Spleen (tissue), 7 donors: ENCODE results near the gene SBF1.

ENCODE experiments used
- POLR2A ChIP-seq, 3 donors: fragments of 450-650 bp; IDR thresholded peaks; one replicate each; pipeline ENCODE4 v1.5.1; 2017; ENCODE audit warnings: antibody characterized with exemption in 3 of 3, mild to moderate bottlenecking in 1 of 3
- POLR2AphosphoS5 ChIP-seq, 3 donors: sonication (generic); formaldehyde crosslinking; IDR thresholded peaks; one replicate each; pipeline ENCODE4 v1.5.1; 2017; ENCODE audit warnings: antibody characterized with exemption in 3 of 3
- TF ChIP-seq, protein P1 (sequence below), 11 experiments: fragments of 200-600 bp in 7 of 11; fragments of 450-650 bp in 4 of 11; sonication (generic) in 4 of 11; IDR thresholded peaks in 8 of 11; conservative IDR thresholded peaks in 3 of 11; 1 replicate in 7 of 11; 2 replicates in 4 of 11; pipeline versions ENCODE4 v1.4.0 to v1.8.0; 2016 to 2021; ENCODE audit warnings: antibody characterized with exemption in 11 of 11, inconsistent platforms in 4 of 11, mild to moderate bottlenecking in 1 of 11
- donor health status: DM: no; HTN: no; CAD: no; lungs with moderate emphysema.
- donor health status: DM: no; HTN: no; CAD: no.
- donor health status: DM: no; HTN: no; CAD: no.

GRCh38 chr22:50400406-50400805 is 74.4 kb downstream of the SBF1 start:
- TF ChIP-seq POLR2A (IDR thresholded peaks at IDR 0.05) (no peak), POLR2AphosphoS5 (IDR thresholded peaks at IDR 0.05) (no peak)
- TF ChIP-seq, protein P1, sequence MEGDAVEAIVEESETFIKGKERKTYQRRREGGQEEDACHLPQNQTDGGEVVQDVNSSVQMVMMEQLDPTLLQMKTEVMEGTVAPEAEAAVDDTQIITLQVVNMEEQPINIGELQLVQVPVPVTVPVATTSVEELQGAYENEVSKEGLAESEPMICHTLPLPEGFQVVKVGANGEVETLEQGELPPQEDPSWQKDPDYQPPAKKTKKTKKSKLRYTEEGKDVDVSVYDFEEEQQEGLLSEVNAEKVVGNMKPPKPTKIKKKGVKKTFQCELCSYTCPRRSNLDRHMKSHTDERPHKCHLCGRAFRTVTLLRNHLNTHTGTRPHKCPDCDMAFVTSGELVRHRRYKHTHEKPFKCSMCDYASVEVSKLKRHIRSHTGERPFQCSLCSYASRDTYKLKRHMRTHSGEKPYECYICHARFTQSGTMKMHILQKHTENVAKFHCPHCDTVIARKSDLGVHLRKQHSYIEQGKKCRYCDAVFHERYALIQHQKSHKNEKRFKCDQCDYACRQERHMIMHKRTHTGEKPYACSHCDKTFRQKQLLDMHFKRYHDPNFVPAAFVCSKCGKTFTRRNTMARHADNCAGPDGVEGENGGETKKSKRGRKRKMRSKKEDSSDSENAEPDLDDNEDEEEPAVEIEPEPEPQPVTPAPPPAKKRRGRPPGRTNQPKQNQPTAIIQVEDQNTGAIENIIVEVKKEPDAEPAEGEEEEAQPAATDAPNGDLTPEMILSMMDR (IDR thresholded peaks at IDR 0.05 in 8 of 11, conservative IDR thresholded peaks at IDR 0.05 in 3 of 11) = no peak
